HCT116 (cell line): ENCODE data around the gene STAC2.

Experiments used
- ATF3 ChIP-seq: IDR thresholded peaks from 2 replicates; pipeline ENCODE4 v1.6.1; 2012
- CTCF ChIP-seq, 3 experiments: fragments of 200-600 bp in 1 of 3; sonication (generic) in 1 of 3; IDR thresholded peaks in 2 of 3; conservative IDR thresholded peaks in 1 of 3; 2 replicates each; pipeline ENCODE4 v1.5.1; 2012 to 2017; ENCODE audit warnings: low read depth in 2 of 3, low read length in 2 of 3, antibody characterized with exemption in 1 of 3, borderline replicate concordance in 1 of 3, control low read depth in 1 of 3, mild to moderate bottlenecking in 1 of 3, mixed read lengths in 1 of 3, mixed run types in 1 of 3, moderate library complexity in 1 of 3; ENCODE audit not compliant: insufficient read depth in 1 of 3
- EGR1 ChIP-seq: IDR thresholded peaks from 2 replicates; pipeline ENCODE4 v1.6.1; 2012; ENCODE audit warnings: low read depth
- ELF1 ChIP-seq: IDR thresholded peaks from 2 replicates; pipeline ENCODE4 v1.6.1; 2012; ENCODE audit warnings: low read depth, borderline replicate concordance
- EZH2phosphoT487 ChIP-seq: fragments of 200-600 bp; IDR thresholded peaks from 2 replicates; pipeline ENCODE4 v1.6.1; 2018; ENCODE audit warnings: antibody characterized with exemption, borderline replicate concordance
- ZBTB33 ChIP-seq: IDR thresholded peaks from 2 replicates; pipeline ENCODE4 v1.6.1; 2011; ENCODE audit warnings: mild to moderate bottlenecking, low read length, moderate library complexity; ENCODE audit not compliant: insufficient replicate concordance; ENCODE audit errors: extremely low read depth

- TF ChIP-seq EZH2phosphoT487 (no peak), EGR1 (no peak), ZBTB33 (no peak), ELF1 (no peak), CTCF (IDR thresholded peaks at IDR 0.05 in 2 of 3, conservative IDR thresholded peaks at IDR 0.05 in 1 of 3; ENCODE audit: borderline replicate concordance in 1 of 3, insufficient read depth in 1 of 3, low read depth in 2 of 3, low read length in 2 of 3) (no peak), ATF3 (no peak)
Observed at GRCh38 chr17:39219647-39220154, 6.0 kb downstream of the STAC2 start.
